SK-N-SH treated with all-trans-retinoic acid at 6 μM for 48 hours (cell line): Measurements from ENCODE around the gene ARHGAP45.

Experiments
- CREB5 ChIP-seq: fragments of 250-450 bp; sonication (Bioruptor Pico); IDR thresholded peaks from 2 replicates; pipeline ENCODE4 v1.5.1; 2020; ENCODE audit warnings: low read depth, mild to moderate bottlenecking, moderate library complexity
- CSDC2 ChIP-seq: fragments of 250-450 bp; sonication (Bioruptor Pico); IDR thresholded peaks from 2 replicates; pipeline ENCODE4 v1.5.0; 2020; ENCODE audit warnings: mild to moderate bottlenecking, moderate library complexity
- ZNF70 ChIP-seq: fragments of 450-650 bp; formaldehyde crosslinking; IDR thresholded peaks from 2 replicates; pipeline ENCODE4 v1.5.0; 2020; ENCODE audit warnings: mild to moderate bottlenecking, moderate library complexity

GRCh38 chr19:1060689-1061088 lies 6.3 kb upstream of the ARHGAP45 start:
- no peak for TF ChIP-seq ZNF70 (CRISPR knock-in tag)
- TF ChIP-seq CREB5, result no peak
- no peak for TF ChIP-seq CSDC2
